Adrenal gland (tissue), 5 donors: ENCODE measurements around the gene SEMA4C.

Source experiments
- POLR2A ChIP-seq, 2 donors: fragments of 450-650 bp; IDR thresholded peaks; one replicate each; pipeline ENCODE4 v1.6.1; 2017; ENCODE audit warnings: antibody characterized with exemption in 2 of 2, mild to moderate bottlenecking in 2 of 2, moderate library complexity in 1 of 2
- TF ChIP-seq, protein P1 (sequence below), 6 experiments: fragments of 450-650 bp in 4 of 6; fragments of 200-600 bp in 2 of 6; sonication (generic) in 1 of 6; IDR thresholded peaks; 1 replicate in 5 of 6; 2 replicates in 1 of 6; pipeline versions ENCODE4 v1.5.1 to v1.8.0; 2016 to 2021; ENCODE audit warnings: antibody characterized with exemption in 6 of 6, mild to moderate bottlenecking in 2 of 6, moderate library complexity in 1 of 6
- donor health status: DM: no; HTN: no; CAD: no.

DNA sequence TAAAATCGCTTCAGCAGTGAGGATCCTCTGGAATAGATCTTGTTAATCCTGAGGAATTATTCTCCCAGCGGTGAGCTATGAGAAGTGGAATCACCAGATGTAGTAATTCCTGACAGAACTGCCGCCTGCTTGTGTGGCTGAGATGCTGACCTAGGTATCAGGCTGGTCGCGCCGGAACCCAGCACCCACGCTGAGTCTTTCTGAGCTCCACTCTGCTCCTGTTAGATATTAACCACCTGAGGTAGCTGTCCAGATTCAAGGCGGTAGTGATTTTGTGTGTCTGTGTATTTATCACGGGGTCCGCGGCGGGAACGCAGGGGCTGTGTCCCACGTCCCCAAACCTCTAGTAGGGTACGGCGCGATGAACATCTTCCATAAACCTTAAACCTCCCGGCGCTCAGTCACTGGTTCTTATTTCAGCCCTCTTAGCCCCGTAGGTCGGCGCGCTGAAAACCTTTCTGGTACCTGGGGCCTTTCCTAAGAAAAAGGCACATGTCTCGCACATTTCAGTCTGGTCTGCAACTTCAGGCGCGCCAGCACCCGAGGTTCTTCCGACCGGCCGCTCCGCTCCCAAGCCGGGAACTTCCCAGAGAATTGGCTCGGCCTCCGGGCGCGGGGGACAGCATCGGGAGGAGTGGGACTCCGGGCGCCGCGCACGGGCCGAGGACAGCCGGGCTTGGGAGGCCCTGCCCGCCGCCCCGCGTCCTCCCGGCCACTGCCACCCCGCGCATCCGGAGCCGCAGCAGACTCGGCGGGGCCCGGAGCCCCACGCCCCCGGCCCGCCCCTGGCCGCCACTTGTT is 54.4 kb downstream of the SEMA4C start:
- TF ChIP-seq, protein P1, sequence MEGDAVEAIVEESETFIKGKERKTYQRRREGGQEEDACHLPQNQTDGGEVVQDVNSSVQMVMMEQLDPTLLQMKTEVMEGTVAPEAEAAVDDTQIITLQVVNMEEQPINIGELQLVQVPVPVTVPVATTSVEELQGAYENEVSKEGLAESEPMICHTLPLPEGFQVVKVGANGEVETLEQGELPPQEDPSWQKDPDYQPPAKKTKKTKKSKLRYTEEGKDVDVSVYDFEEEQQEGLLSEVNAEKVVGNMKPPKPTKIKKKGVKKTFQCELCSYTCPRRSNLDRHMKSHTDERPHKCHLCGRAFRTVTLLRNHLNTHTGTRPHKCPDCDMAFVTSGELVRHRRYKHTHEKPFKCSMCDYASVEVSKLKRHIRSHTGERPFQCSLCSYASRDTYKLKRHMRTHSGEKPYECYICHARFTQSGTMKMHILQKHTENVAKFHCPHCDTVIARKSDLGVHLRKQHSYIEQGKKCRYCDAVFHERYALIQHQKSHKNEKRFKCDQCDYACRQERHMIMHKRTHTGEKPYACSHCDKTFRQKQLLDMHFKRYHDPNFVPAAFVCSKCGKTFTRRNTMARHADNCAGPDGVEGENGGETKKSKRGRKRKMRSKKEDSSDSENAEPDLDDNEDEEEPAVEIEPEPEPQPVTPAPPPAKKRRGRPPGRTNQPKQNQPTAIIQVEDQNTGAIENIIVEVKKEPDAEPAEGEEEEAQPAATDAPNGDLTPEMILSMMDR (IDR thresholded peaks at IDR 0.05): no peak
- no peak for TF ChIP-seq POLR2A (IDR thresholded peaks at IDR 0.05)
